ENCODE measurements around the gene TMED7.

Gene TMED7

GRCh38 chr5:115583474-115583873 is 42.4 kb downstream of the TMED7 start:
- no peak for DNase-seq (ENCODE audit: low read depth in 2 of 2)

GRCh38 chr5:115580941-115581340 is 44.9 kb downstream of the TMED7 start:
- DNase-seq (ENCODE audit: low read depth in 2 of 2), result no peak

- no peak for DNase-seq (ENCODE audit: low read depth in 2 of 2)
These were observed 46.1 kb downstream of the TMED7 start for GRCh38 chr5:115579747-115580173.

GRCh38 chr5:115579216-115579615 is 46.6 kb downstream of the TMED7 start:
- no peak for DNase-seq (ENCODE audit: low read depth in 2 of 2)

- DNase-seq (ENCODE audit: low read depth in 2 of 2), result no peak
These were observed 47.2 kb downstream of the TMED7 start for GRCh38 chr5:115578657-115579056.

- DNase-seq (ENCODE audit: low read depth in 2 of 2), result no peak
These were observed 48.1 kb downstream of the TMED7 start for GRCh38 chr5:115577741-115578140.

- DNase-seq (ENCODE audit: low read depth in 2 of 2), result no peak
These were observed 48.5 kb downstream of the TMED7 start for GRCh38 chr5:115577329-115577728.

GRCh38 chr5:115575167-115576070 is 50.4 kb downstream of the TMED7 start:
- DNase-seq (ENCODE audit: low read depth in 2 of 2), result no peak

GRCh38 chr5:115573133-115573532 is 52.7 kb downstream of the TMED7 start:
- DNase-seq (ENCODE audit: low read depth in 2 of 2), result no peak

- no peak for DNase-seq (ENCODE audit: low read depth in 2 of 2)
These were observed 54.4 kb downstream of the TMED7 start for GRCh38 chr5:115571441-115571878.

- DNase-seq (ENCODE audit: low read depth in 2 of 2), result no peak
These were observed 57.2 kb downstream of the TMED7 start for GRCh38 chr5:115568668-115569067.

- no peak for DNase-seq (ENCODE audit: low read depth in 2 of 2)
These were observed 60.6 kb downstream of the TMED7 start for GRCh38 chr5:115565233-115565632.

Data from stimulated activated CD4-positive, alpha-beta T cell treated with anti-CD3 and anti-CD28 coated beads, Interleukin-4, amount 100 ng/mL, for 48 hours (primary cell).